Mucosa of stomach (tissue), 1 donor: ENCODE data around the gene EIF1.
A peak's percentile ranks its signal among the peaks of the same experiment; 100 is the strongest.
"Not testable (repeated sequence)": the region's sequence is repeated elsewhere in the genome, so short reads cannot be mapped to it uniquely, and the experiment has no call there.

Experiments
- H3K27me3 ChIP-seq: one replicate; pipeline ENCODE4 v1.7.0; 2013; ENCODE audit warnings: mild to moderate bottlenecking, low read length; ENCODE audit not compliant: control insufficient read depth, insufficient read depth
- H3K36me3 ChIP-seq: one replicate; pipeline ENCODE4 v1.7.0; 2013; ENCODE audit warnings: low read length; ENCODE audit not compliant: control insufficient read depth, insufficient read depth
- H3K4me1 ChIP-seq: one replicate; pipeline ENCODE4 v1.7.0; 2013; ENCODE audit warnings: mild to moderate bottlenecking, low read length; ENCODE audit not compliant: control insufficient read depth, insufficient read depth
- H3K4me3 ChIP-seq: one replicate; pipeline ENCODE4 v1.7.0; 2013; ENCODE audit warnings: low read length
- H3K9ac ChIP-seq: one replicate; pipeline ENCODE4 v1.7.0; 2013; ENCODE audit warnings: mild to moderate bottlenecking, low read length, moderate library complexity
- H3K9me3 ChIP-seq: one replicate; pipeline ENCODE4 v1.7.0; 2013; ENCODE audit warnings: mild to moderate bottlenecking, low read length, moderate library complexity; ENCODE audit not compliant: control insufficient read depth
- donor health status: Pancreatic carcinoma.

The EIF1 gene

DNA sequence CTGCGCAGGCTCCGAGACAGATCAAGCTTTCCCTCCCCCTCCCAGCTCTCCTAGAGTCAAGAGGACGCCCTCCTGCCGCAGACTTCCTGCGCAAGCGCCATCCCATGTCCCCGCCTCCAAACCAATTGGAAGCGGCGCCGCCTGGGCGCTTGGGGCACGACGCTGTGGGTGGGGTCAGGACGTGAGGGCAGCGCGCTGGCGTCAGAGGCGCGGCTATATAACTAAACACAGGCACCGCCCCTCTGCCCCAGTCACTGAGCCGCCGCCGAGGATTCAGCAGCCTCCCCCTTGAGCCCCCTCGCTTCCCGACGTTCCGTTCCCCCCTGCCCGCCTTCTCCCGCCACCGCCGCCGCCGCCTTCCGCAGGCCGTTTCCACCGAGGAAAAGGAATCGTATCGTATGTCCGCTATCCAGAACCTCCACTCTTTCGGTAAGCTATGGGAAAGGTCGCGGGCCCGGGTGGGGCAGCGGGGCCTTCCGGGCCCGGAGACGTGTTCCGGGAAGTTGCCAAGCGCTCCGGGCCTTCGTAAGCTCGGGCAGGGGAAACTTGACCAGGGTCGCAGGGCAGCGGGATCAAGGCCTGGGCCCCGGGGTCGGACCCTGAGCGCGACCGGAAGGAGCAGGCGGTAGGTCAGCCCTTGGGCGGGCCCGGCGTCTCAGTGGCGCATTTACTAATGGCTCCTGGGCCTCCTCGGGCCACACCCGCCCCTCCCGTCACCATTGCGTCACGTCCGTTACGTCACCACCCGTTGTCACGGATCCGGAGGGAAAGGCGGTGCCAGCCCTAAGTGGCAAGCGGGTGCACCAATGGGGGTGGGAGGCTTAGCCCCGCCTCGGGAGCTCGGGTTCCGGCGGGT lies at the start of gene EIF1:
Gene EIF1 (plus strand): TSS at position 245 of the 856 bp plus-strand sequence. CDS start 154 bp downstream, at position 399.
- Histone ChIP-seq H3K36me3 (peaks cover 37% of the 10 kb centered on the region), H3K4me1 (peaks cover 17% of the 10 kb centered on the region), H3K9me3 (no peaks in the 10 kb centered on the region), H3K4me3 (peak within 1 kb of the TSS; percentile 84), H3K9ac (peak within 1 kb of the TSS; percentile 100), H3K27me3 (no peaks in the 10 kb centered on the region)

DNA sequence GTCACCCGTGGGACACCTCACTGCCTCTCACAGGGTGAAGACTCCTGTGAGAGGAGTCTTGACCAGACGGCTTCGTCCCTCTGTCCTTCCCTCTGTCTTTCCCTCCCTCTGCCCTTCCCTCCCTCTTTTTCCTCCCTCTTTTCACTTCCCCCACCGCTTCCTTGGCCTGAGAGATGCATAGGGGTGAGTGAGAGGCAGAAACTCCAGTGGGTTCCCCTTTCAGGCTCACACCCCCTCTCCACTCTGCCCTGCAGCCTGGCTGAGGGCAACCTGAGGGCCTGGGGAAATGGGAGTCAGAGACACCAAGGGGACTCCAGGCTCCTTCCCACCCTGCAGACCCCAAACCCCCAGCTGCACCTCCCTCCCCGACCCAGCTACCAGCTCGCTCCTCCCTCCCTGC lies 49.7 kb upstream of the EIF1 start:
- Histone ChIP-seq H3K4me1 (peaks cover 17% of the 10 kb centered on the region), H3K9ac (no peak overlapping the region), H3K36me3 (no peaks in the 10 kb centered on the region), H3K4me3 (no peak overlapping the region), H3K9me3 (no peaks in the 10 kb centered on the region), H3K27me3 (peaks cover 9% of the 10 kb centered on the region)

DNA sequence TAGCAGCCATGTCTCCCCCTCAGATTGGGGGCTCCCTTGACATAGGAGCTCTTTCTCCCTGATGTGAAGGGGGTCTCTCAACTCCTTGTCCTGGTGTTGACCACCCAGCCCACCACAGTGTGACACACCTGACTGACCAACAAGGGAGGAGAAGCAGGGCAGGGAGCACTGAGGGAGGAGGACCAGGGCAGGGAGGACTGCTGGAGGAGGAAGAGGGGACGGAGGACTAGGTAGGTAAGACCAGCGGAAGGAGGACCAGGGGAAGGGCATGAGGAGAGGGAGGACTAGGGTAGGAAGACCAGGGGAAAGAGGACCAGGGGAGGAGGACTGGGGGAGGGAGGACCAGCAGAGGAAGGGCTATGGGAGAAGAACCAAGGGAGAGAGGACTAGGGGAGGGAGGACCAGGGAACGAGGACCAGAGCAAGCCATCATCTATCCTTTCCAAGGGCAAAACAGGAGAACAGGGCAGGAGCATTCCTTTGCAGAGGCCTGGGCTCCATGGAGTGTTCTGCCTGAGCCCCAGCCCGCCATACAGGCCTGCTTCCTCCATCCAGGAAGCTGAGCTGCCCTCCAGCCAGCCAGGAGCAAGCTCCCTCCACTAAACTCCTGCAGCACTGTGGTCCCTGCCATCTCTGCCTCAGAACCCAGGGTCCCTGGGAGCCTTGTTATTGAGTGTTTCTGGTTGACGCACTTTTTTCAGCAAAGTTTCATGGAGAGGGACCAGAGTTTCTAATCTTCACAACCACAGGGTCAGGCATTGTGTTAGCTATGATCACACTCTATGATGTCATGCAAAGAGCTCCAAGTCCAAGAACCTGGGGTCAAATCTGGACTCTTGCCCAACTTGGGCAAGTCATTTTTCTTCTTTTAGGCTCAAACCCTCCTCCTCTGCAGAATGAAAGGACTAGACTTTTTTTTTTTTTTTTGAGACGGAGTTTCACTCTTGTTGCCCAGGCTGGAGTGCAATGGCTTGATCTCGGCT lies 48.9 kb upstream of the EIF1 start:
- Histone ChIP-seq H3K9me3 (no peaks in the 10 kb centered on the region), H3K36me3 (no peaks in the 10 kb centered on the region), H3K9ac (no peak overlapping the region), H3K4me1 (peaks cover 14% of the 10 kb centered on the region), H3K27me3 (peaks cover 9% of the 10 kb centered on the region), H3K4me3 (no peak overlapping the region)

- H3K27me3 ChIP-seq, H3K9me3 ChIP-seq, H3K36me3 ChIP-seq, H3K4me3 ChIP-seq, H3K4me1 ChIP-seq, H3K9ac ChIP-seq: not testable (repeated sequence)
Observed at GRCh38 chr17:41640596-41640995, 48.1 kb upstream of the EIF1 start.

GRCh38 chr17:41642252-41643156 lies 46.2 kb upstream of the EIF1 start:
- Histone ChIP-seq H3K9me3 (no peaks in the 10 kb centered on the region), H3K4me1 (peaks cover 9% of the 10 kb centered on the region), H3K9ac (no peak overlapping the region), H3K4me3 (no peak overlapping the region), H3K27me3 (no peaks in the 10 kb centered on the region), H3K36me3 (no peaks in the 10 kb centered on the region)

DNA sequence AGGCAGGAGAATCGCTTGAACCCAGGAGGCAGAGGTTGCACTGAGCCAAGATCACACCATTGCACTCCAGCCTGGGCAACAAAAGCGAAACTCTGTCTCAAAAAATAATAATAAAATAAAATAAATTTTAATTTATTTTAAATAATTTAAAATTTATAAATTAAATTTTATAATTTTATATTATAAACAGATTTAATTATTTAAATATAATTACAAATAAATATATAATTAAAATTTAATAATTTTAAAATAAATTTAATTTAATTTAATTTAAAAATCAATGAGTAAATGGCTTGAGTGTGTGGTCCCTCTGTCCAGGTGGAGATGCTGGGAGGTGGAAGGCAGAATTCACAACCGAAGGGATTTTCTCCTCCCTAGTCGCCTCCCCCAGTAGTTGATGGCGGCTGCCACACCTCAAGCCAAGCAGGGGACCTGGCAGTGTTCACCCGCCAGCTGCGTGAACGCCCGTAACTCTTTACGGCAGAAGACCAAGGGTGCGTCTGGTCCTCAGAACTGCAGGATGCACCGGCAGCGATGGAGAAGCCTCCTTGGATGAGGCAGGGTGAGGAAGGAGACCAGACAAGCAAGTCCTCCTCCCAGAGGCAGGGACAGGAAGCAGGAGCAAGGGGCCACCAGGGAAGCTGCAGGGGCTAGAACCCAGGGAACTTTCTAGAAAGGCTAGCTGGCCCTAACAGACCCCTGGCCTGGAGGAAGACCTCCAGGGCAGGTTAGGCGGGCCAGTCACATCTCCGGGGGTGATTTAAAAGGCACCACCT lies 41.5 kb upstream of the EIF1 start:
- H3K36me3 ChIP-seq = no peaks in the 10 kb centered on the region
- no peaks in the 10 kb centered on the region for H3K27me3 ChIP-seq
- no peak overlapping the region for H3K4me3 ChIP-seq
- peaks cover 56% of the 10 kb centered on the region for H3K4me1 ChIP-seq
- no peaks in the 10 kb centered on the region for H3K9me3 ChIP-seq
- no peak overlapping the region for H3K9ac ChIP-seq

- peak overlapping the region; percentile 7 for H3K4me3 ChIP-seq
- no peaks in the 10 kb centered on the region for H3K36me3 ChIP-seq
- peaks cover 64% of the 10 kb centered on the region for H3K4me1 ChIP-seq
- H3K9me3 ChIP-seq = no peaks in the 10 kb centered on the region
- H3K27me3 ChIP-seq = no peaks in the 10 kb centered on the region
- peak overlapping the region; percentile 35 for H3K9ac ChIP-seq
Observed at GRCh38 chr17:41647940-41648410, 40.7 kb upstream of the EIF1 start.

DNA sequence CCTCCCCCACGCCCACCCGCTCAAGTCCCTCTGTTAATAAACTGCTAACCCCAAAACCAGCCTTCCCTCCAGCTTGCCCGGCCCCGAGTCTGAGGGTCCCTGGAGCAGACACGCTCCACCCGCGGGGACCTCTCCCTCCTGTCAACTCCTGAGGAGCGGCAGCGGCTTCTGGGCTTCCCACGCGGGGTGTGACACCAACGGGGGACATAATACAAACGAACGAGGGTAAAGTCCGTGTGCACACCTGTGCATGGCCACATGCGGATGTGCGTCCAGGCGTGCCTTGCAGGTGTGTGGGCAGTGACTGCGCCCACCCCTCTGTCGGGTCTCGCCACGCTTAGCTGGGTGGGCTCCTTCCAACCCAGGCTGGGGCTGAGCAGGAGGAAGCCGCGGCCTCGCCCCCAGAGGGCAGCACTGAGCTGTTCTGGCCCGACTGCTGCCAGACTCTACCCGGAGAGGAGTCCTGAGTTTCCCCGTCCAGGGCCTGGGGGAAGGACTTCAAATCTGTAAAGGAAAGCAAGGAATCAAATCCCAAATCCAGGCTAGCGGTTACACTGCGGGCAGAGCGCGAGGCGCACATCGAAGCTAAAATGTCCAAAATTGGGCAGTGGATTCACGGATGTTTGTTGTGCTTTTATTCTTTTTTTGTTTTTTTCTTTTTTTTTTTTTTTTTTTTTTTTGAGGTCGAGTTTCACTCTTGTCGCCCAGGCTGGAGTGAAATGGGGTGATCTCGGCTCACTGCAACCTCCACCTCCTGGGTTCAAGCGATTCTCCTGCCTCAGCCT lies 40.1 kb upstream of the EIF1 start:
- Histone ChIP-seq H3K4me3 (peak overlapping the region; percentile 7), H3K9me3 (no peaks in the 10 kb centered on the region), H3K27me3 (no peaks in the 10 kb centered on the region), H3K36me3 (no peaks in the 10 kb centered on the region), H3K9ac (peak overlapping the region; percentile 35), H3K4me1 (peaks cover 70% of the 10 kb centered on the region)

GRCh38 chr17:41649923-41650519 lies 38.7 kb upstream of the EIF1 start:
- H3K4me1 ChIP-seq = peaks cover 83% of the 10 kb centered on the region
- no peak overlapping the region for H3K9ac ChIP-seq

More at GRCh38 chr17:41649923-41650519, 38.7 kb upstream of the EIF1 start:
- no peaks in the 10 kb centered on the region for H3K27me3 ChIP-seq
- no peaks in the 10 kb centered on the region for H3K36me3 ChIP-seq
- no peak overlapping the region for H3K4me3 ChIP-seq
- H3K9me3 ChIP-seq = no peaks in the 10 kb centered on the region
